Measurements from ENCODE around the gene IRS2. TPM values are rescaled to one million over a fixed set of nuclear protein-coding genes. Genes with fewer than 3 reads are reported as not detected.

Gene IRS2
- total and polyA plus RNA-seq, 2 donors (not counting 3 experiments of a cell fraction or from before 2014, with no cell fraction given), result 1.6 to 4.4 TPM

GRCh38 chr13:109767023-109767422, 19.4 kb downstream of the IRS2 start:
- no peaks in the 10 kb centered on the region for H3K4me1 ChIP-seq (ENCODE audit: control insufficient read depth, extremely low read depth, insufficient read depth, low read length)
- dilution Hi-C loops (cut with MboI; ENCODE audit: extremely low pct_ligation_motif_present, low sequenced_read_pairs), result no loop called here
- H3K27ac ChIP-seq (ENCODE audit: insufficient read depth, low read depth, low read length), result no peak overlapping the region
- no peaks in the 10 kb centered on the region for H3K9me3 ChIP-seq (replicated peaks; ENCODE audit: control insufficient read depth, insufficient read depth, low read length)
- no peak overlapping the region for H3K4me3 ChIP-seq (replicated peaks in 1 of 3; ENCODE audit: insufficient read depth in 1 of 3, low read depth in 1 of 3, low read length in 3 of 3)
- H3K27me3 ChIP-seq (ENCODE audit: control insufficient read depth in 2 of 2, insufficient read depth in 2 of 2, low read length in 2 of 2), result no peaks in the 10 kb centered on the region
- H3K4me2 ChIP-seq (ENCODE audit: insufficient read depth, low read length), result no peak overlapping the region
- BruUV-seq (replicated peaks), result no TSS peak
- DNase-seq (ENCODE audit: low read depth, low spot score) (no peak), FAIRE-seq (no peak)
- POLR2A ChIA-PET, result no interaction called here
- no peaks in the 10 kb centered on the region for H3K79me2 ChIP-seq (ENCODE audit: control insufficient read depth, insufficient read depth, low read length)
- intact Hi-C loops (cut with micrococcal nuclease), result no loop called here
- H3K36me3 ChIP-seq (ENCODE audit: control insufficient read depth in 2 of 2, extremely low read depth in 1 of 2, insufficient read depth in 2 of 2, low read length in 2 of 2), result peaks cover 0 to 1% of the 10 kb centered on the region in 2 experiments
- TF ChIP-seq EZH2 (IDR thresholded peaks at IDR 0.05; ENCODE audit: borderline replicate concordance, low read depth, low read length, severe bottlenecking) (no peak), GATA2 (IDR thresholded peaks at IDR 0.05; ENCODE audit: insufficient read depth, insufficient read length, low read depth, low read length) (no peak), CTCF (IDR thresholded peaks at IDR 0.05; ENCODE audit: extremely low read depth in 1 of 2, insufficient read depth in 1 of 2, low read depth in 1 of 2, low read length in 2 of 2) (no peak), FOS (IDR thresholded peaks at IDR 0.05; ENCODE audit: borderline replicate concordance, insufficient read depth, low read length) (no peak), JUN (IDR thresholded peaks at IDR 0.05; ENCODE audit: borderline replicate concordance, insufficient read depth, insufficient read length, low read depth) (no peak), MYC (IDR thresholded peaks at IDR 0.05; ENCODE audit: low read depth, low read length) (no peak), POLR2A (IDR thresholded peaks at IDR 0.05; ENCODE audit: low read depth, low read length) (no peak)
- CTCF ChIA-PET, result no interaction called here
- no peaks in the 10 kb centered on the region for H4K20me1 ChIP-seq (replicated peaks; ENCODE audit: control insufficient read depth, extremely low read depth, insufficient read depth, low read length)
- H2AFZ ChIP-seq (ENCODE audit: low read depth, low read length), result no peak overlapping the region
- no peaks in the 10 kb centered on the region for H3K9me1 ChIP-seq (replicated peaks; ENCODE audit: control insufficient read depth, extremely low read depth, insufficient read depth, low read length)
- H3K9ac ChIP-seq (replicated peaks; ENCODE audit: extremely low read depth, insufficient read depth, low read length), result no peak overlapping the region
